Measurements from ENCODE around the gene CYGB.
"Not testable (repeated sequence)": the region's sequence is repeated elsewhere in the genome, so short reads cannot be mapped to it uniquely, and the experiment has no call there.

CYGB gene

DNA sequence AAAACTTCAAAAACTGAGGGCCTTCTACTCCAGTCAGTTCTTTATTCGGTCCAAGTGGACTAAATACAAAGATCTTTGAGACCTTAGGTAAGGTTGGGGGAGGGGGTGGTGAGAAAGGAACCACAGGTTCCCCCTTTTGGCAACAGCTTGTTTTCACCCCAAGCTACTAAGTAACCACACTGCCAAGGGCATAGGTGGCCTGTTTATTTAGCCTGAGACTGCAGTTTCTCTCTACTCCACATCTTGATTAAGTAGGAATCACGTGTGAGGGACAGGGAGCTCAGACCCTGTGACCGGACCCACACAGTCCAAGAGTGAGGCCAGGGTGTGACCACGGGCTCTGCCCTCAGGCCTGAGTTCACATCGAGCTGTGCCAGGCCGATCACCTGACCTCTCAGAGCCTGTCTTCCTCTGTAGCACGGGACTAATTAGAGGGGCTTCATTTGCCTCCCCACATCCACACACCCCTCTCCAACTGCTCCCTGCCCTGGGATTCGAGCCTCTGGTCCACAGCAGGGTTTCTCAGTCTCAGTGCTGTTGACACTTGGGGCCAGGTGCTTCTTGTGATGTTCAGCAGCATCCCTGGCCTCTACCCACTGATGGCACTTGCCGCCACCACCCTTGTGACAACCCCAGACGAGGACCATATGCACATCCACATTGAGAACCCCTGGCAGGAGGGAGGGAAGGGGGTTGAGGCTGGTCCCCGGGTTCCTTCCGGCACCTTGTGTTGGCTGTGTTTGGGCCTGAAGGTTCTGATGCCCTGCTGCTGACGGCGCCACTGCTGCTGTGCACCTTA is 30.3 kb upstream of the CYGB start:
- DNase-seq (ENCODE audit: low spot score): no peak

DNA sequence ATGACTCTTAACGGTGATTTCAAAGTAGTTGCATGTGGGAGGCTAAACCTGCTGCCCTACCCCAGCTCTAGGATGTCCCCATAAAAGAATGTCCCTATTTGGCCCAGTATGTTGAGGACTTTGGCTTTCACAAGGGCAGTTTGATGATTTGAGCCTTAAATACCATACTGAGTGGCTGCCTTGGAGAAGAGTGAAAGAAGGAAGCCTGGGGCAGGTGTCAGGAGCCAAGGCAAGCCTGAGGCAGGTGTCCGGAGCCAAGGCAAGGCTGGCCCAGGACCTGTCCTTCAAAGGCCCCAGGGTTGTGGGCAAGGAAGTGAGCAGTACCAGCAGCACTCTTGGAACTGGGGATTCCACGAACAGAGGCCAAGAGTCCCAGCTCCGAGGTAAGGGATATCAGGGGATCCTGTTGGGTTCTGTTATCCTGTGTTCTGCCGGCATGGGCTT is 29.5 kb upstream of the CYGB start:
- DNase-seq (ENCODE audit: low spot score): no peak

DNA sequence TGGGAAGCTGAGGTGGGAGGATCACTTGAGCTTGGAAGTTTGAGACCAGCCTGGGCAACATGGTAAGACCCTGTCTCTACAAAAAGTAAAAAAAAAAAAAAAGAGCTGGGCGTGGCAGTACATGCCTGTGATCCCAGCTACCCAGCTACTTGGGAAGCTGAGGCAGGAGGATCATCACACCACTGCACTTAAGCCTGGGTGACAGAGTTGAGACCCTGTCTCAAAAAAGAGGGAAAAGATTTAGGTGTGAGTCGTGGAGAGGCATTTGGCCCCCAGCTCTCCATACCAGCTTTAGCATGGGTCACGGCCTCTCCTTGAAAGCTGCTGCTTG is 29.1 kb upstream of the CYGB start:
- DNase-seq (ENCODE audit: low spot score): no peak

DNA sequence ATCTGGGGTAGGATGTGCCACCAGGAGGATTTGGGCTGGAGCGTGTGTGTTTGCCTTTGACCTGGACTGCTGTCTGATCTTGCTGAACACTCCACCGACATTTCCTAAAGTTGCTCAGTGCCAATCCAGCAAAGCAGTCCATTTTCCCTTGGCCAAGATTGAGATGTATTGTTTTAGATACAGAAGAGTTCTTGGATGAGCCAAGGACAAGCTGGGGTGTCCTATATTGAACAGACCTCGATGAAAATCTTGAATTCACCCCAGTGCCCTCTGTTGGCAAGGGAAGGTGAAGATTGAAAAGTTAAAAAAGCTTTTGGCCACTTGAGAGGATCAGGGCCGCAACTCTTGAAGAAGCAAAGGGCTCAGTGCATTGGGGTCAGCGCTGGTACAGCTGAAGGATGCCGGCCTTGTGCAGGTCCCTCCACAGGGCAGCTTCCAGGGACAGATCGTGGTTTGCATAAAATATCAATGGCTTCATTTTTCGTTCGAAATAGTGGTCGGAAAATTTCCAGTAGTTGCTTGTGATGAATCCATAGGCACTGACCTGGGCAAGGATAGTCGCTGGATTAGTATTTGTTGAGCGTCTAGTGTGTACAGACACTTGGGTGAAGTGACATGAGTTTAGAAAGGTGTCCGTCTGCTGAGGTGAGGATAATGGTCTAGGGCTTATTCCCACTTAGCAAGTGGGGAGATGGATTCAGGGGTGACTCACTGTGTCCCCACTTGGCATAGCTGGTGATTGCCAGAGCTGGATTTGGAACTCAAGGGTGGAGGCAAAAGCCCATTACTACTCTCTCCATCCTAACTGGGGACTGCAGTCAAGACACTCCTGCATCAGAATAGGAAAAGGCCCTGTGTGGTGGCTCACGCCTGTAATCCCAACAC is 28.5 kb upstream of the CYGB start:
- DNase-seq (ENCODE audit: low spot score): no peak

DNA sequence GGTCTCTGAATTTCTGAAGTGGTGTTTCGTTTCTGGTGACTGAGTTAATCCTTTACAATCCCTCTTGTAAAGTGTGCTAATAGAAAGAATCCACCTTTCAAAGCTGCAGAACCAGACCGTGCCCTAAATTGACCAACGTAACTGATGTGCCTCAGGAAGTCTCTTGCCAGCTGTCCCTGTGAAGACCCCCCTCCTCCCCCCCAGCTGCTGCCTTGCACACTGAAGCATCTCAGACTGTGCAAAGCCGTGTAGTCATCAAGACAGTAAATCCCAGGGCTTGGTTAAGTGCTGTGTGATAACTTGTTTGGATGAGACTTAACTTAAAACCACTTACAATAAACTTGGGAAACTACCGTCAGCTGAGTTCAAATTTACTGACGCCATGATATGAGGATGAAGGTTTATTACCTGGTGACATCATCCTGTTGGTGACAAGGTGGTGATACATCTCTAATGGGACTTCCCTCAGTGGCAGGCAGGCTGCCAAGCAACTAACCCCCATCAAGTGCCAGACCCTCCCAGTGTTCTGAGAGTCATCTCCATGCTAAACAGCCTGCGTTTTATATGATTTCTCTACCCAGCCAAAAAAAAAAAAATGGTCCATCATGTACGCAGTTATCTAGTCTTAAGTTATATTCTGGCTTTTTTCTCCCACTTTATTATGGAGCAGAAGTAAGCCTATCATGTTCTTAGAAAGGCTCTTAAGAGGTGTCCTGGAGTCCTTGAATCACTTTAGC is 27.6 kb upstream of the CYGB start:
- DNase-seq (ENCODE audit: low spot score): peak; percentile 82

DNA sequence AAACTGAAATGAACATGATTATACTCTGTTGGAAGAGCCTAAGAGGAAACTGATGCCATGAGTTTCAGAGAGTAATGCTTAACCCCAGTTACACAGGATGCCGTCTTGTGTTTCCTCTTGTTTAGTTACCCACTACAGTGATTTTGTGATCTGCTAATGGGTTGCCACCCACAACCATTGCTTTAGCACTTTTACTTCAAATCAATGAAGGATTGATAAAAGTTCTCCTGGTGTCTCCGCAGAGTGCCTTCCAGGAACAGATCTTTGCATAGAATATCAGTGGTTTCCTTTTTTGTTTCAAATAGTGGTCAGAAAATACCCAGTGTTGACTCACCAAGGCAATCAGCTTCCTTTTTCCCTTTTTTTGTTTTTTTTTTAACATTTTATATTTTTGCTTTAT is 25.9 kb upstream of the CYGB start:
- DNase-seq (ENCODE audit: low spot score): not testable (repeated sequence)

DNA sequence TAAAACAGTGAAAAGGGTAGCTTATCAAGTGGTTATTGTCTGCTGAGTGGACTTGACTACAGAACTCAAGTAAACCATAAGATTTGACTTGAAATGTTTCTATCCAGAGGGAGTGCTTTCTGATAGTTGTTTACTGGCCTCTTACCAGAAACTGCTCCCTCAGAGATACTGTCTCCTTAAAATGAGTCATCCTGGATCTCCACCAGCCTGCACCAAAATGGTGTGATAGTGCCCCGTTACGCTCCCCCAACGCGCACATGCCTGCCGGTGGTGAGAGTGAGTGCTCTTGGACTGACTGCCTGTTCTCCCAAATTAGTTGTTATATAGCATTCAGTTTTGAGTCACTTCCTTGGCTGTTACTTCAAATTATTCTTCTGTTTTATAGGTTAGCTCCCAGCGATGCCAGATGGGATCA is 25.2 kb upstream of the CYGB start:
- DNase-seq (ENCODE audit: low spot score): peak; percentile 57

- peak; percentile 68 for DNase-seq (ENCODE audit: low spot score)
Measured at GRCh38 chr17:76561799-76562268, 24.3 kb upstream of the CYGB start.

- no peak for DNase-seq (ENCODE audit: low spot score)
Measured at GRCh38 chr17:76561332-76561731, 23.8 kb upstream of the CYGB start.

DNA sequence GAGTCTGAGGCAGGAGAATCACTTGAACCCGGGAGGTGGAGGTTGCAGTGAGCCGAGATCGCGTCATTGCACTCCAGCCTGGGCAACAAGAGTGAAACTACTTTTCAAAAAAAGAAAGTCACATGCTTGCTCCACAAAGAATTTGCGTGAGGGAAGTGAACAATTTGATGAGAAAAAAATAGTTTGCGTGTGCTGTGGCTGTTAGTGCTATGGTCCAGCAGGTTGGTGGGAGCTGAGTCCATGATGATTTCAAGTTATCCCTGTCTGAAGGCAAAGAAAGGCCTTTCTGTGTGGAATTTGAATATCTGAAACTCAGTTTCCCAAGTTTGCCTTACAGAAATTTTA is 23.3 kb upstream of the CYGB start:
- peak; percentile 43 for DNase-seq (ENCODE audit: low spot score)

GRCh38 chr17:76560036-76560876 is 22.7 kb upstream of the CYGB start:
- no peak for DNase-seq (ENCODE audit: low spot score)

DNA sequence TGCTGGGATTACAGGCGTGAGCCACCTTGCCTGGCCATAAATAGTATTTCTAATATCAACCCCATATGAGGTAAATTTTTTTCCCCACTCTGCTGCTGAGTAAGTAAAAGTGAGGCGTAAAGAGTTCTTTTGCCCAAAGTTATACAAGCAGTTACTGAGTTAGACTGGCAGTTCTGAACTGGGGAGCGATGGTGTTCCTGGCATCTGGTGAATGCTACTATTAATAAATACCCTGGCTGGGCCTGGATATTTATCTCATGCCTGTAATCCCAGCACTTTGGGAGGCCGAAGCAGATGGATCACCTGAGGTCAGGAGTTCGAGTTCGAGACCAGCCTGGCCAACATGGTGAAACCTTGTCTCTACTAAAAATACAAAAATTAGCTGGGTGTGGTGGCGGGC is 22.0 kb upstream of the CYGB start:
- not testable (repeated sequence) for DNase-seq (ENCODE audit: low spot score)

DNA sequence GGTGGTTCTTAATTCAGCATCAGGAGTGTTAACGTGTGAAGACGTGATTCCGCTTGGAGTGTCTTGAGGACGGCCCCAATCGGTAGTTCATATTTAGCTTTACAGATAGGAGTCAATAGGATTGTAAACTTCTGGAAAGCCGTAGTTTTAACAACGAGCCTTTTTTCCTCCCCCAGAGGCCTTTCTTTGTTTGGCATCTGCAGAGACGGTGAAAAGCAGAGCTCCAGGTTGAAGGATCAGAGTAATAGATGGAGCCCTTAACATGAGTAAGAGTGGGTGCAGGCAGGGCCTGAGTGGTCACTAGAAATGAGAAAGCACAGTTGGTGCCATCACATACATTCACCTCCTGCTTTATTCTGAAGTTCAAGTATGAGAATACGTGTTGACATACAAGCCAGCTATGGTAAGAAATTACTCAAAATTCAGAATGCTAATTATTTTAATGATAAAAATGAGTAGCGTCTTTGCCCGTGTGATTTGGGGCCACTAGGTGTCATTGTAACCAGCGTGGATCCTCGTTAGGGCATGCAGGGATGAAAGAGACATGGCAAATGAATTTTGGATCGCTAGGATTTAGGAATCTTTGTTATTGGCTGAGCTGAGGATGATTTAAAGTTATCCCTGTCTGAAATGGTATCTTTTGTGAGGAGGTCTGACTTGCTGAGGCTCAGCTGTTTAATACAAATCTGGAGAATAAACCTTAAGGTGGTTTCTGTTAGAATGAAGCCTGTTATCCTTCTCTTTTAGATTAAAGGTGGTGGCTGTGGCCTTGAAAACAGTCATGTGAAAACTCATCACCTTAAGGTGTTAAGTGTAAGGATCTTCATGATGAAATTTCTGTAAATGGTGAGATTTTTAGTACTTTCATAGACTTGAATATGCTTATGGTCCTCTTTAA is 20.9 kb upstream of the CYGB start:
- peak; percentile 47 for DNase-seq (ENCODE audit: low spot score)

DNA sequence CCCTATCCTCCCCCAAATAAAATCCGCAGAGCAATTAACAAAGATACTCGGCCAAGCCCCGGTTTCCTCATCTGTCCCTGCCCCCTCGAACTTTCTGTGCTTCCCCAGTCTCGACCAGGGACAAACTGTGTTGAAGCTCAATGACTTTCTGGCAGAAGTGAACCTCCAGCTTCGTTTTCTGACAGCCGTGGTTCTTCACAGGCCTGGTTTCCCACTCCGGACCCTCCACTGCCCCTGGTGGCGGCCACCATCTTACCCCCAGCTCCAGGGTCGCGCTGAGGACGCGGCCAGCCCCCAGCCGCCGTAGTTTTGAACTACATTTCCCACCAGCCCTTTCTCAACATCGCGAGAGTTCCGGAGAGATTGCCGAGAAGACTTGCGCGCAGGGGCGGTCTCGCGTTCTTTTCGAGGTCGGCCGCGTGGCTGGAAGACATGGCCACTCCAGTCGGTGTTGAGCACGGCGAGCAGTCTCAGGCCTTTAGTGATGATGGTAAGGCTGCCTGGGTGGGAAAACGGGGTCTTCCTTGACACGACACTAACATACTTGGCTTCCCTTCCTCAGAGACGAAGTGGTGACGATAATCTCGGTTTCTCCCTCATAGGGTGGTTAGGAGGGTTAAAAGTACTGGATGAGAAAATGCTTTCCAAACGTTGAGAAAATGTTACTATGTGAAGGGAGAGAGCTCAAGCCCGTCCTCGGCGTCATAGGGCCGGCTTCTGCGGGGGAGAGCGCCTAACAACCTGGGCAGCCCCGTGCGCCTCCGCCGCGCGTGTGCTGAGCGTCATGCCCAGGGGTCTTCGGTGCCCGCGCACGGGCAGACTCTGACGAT is 20.1 kb upstream of the CYGB start:
- peak; percentile 96 for DNase-seq (ENCODE audit: low spot score)

- peak; percentile 47 for DNase-seq (ENCODE audit: low spot score)
Measured at GRCh38 chr17:76556765-76557367, 19.4 kb upstream of the CYGB start.

DNA sequence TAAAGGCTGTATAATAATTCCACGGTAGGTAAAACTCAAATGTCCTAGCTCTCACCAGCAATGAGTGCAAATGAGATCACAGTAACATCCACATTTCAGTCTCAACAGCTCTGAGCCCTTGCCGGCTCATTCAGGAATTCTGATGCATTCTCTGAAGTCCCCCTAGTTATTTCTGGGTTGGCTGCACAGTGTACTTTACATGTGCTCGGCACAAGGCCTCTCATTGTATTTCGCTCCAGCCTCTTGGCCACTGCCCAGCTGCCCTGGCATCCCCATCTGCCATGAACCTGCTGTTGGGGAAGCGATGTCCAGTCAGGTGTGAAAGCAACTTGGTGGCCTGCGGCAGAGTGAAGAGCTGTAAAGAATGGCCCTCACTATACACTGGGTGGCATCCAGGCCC is 16.6 kb upstream of the CYGB start:
- peak; percentile 95 for DNase-seq (ENCODE audit: low spot score)

- DNase-seq (ENCODE audit: low spot score): no peak
Measured at GRCh38 chr17:76553178-76553908, 15.8 kb upstream of the CYGB start.

- no peak for DNase-seq (ENCODE audit: low spot score)
Measured at GRCh38 chr17:76551685-76552084, 14.2 kb upstream of the CYGB start.

Measured in kidney tubule cell (primary cell).